Measurements from ENCODE around the gene LEFTY1.

The LEFTY1 gene

DNA sequence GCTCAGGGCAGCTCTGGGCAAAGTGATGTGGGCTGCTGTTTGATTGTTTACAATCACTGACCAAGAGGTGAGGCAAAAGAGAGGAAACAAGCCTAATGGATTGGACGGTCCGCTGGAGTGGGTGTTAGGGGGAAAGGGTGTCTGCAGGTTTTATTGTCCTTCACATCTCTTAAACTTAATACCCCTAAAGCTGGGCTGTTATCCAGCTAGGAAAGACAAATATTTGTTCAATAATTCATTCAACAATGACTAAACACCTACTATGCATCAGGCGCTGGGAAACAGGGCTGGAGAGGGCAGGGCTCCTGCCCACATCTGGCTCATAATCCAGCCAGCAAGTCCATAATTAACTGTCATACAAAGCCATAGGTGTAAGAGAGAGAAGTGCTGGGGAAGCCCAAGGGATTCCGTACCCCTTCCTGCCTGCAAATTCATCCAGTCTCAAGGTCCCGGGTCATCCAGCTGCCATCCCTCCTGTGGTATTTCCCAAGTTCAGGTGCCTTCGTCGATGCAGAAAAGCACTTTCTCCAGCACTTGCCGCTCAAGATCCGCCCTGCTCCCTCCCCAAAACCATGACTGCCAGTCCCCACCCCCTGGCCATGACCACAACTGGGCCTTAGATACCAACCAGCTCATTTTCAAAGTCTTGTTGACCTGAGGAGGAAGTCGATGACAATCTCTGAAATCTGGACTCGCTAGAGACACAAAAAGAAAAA is 17.4 kb downstream of the LEFTY1 start:
- DNase-seq (ENCODE audit: low read depth): no peak

DNA sequence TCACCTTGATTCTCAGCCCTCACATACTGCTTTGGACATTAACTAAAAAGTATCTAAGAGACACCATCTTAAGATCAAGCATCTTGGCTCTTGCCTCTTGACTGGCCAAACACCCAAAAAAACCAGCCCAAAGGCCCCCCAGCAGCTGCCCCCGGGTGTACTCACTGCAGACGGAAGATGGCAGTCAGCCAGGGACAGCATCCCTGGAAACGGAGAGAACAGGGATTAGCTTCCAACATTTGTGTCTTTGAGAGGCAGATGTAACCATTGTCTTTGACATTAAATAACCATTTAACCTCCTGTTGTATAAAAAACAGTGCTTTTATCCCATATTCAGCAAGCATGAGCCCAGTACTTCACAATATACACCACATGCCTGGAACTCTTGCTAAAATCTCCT is 18.0 kb downstream of the LEFTY1 start:
- no peak for DNase-seq (ENCODE audit: low read depth)

GRCh38 chr1:225868631-225869330 is 20.2 kb downstream of the LEFTY1 start:
- no peak for DNase-seq (ENCODE audit: low read depth)

GRCh38 chr1:225866981-225867380 is 22.0 kb downstream of the LEFTY1 start:
- no peak for DNase-seq (ENCODE audit: low read depth)

GRCh38 chr1:225866061-225866837 is 22.7 kb downstream of the LEFTY1 start:
- no peak for DNase-seq (ENCODE audit: low read depth)

DNA sequence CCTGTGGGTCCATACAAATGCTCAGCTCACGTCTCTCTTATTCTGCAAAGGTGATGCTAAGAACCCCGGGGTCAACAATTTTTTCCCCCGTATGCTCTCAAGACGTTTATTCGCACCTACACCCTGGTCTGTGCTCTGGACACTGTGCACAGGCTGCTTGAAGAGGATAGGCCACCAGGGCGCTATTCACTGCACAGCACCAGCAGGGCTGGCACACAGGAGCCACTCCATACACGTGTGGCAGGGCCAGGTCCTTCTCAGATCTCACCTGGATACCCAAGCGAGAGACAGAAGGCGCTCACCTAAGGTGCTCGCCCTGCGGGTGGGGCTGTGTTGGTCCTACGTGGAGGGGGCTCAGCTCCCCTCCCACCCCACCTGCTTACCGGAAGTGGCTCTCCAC is 23.4 kb downstream of the LEFTY1 start:
- DNase-seq (ENCODE audit: low read depth): no peak

DNA sequence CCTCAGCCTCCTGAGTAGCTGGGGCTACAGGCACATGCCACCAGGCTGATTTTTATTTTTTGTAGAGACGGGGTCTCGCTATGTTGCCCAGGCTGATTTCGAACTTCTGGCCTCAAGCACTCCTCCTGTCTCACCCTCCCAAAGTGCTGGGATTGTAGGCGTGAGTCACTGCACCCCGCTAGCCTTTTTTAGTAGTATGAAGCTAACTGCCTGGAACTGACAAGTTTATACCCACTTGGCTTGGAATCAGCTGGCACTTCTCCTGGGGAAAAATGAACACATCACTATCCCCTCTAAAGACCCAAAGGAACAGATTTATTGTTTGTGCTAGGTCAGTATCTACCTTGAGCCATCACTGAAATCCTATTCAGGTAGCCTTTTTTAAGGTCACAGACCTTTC is 25.8 kb downstream of the LEFTY1 start:
- DNase-seq (ENCODE audit: low read depth): no peak

GRCh38 chr1:225862581-225862950 is 26.4 kb downstream of the LEFTY1 start:
- no peak for DNase-seq (ENCODE audit: low read depth)

DNA sequence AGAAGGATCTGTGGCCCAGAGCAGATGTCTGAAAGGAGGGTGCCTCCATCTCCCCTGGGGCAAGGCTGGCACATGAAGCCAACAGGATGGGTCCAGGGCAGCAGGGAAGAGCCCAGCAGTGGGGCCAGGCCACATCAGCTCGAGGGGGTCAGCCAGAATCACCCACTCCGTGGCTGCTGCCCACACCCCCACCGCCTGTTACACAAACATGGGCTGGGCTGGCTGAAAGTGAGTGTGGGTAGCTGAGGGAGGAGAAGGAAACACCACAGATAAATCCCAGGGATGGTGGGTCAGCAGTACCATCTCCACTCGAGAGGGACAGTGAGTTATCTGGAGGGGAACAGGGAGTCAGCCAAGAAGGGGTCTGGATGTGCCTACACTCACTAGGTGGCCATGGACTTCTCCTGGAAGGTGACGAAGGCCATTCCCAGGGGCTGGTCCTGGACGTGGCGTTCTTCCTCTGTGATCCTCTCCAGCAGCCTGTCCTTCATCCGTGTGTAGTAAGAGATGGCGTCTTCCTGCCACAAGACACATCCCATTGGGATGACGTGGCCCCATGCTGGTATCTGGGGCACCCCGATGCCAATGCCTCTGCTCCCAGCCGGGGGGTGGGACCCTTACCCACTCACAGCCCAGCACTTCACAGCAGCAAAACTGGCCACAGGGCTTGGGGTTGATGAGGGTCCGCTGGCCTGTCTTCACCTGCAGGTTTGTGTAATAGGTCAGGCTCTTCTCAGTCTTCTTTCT is 26.9 kb downstream of the LEFTY1 start:
- no peak for DNase-seq (ENCODE audit: low read depth)

GRCh38 chr1:225860876-225861441 is 28.0 kb downstream of the LEFTY1 start:
- no peak for DNase-seq (ENCODE audit: low read depth)

DNA sequence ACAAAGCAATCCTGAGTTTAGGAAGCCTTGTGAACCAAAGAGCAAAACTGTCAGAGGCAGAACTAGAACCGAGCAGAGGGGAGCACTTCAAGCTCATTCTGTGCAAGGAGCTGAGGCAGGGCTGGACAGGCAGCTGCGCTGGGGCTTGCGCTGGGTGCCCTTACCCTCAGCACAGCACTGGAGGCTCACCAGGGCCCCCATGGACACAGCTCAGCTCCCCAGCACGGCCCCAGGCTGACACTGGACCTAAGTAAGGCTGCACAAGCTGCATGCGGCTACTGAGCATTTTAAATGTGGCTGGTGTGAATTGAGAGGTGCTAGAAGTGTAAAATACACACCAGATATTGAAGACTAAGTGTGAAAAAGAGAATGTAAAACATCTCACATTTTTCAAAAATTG is 28.8 kb downstream of the LEFTY1 start:
- DNase-seq (ENCODE audit: low read depth): no peak

DNA sequence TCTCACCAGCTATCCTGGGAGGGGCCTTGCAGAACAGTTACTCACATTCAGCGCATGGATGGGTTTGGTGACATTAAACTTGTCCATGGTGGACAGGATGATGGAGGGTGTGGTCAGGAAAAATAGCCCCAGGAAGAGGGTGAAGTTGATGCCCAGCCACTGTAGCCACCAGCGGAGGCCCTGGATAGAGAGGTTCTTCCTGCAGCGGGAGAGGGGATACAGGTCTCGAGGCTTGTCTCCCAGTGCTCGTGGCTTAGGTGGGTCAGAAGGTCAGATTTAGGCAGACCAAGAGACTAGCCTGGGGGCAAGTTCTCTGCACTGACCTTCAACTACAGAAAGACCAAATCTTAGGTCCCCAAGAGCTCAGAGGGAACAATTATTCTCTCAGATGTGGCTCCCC is 29.8 kb downstream of the LEFTY1 start:
- no peak for DNase-seq (ENCODE audit: low read depth)

GRCh38 chr1:225857256-225857655 is 31.7 kb downstream of the LEFTY1 start:
- DNase-seq (ENCODE audit: low read depth): no peak

DNA sequence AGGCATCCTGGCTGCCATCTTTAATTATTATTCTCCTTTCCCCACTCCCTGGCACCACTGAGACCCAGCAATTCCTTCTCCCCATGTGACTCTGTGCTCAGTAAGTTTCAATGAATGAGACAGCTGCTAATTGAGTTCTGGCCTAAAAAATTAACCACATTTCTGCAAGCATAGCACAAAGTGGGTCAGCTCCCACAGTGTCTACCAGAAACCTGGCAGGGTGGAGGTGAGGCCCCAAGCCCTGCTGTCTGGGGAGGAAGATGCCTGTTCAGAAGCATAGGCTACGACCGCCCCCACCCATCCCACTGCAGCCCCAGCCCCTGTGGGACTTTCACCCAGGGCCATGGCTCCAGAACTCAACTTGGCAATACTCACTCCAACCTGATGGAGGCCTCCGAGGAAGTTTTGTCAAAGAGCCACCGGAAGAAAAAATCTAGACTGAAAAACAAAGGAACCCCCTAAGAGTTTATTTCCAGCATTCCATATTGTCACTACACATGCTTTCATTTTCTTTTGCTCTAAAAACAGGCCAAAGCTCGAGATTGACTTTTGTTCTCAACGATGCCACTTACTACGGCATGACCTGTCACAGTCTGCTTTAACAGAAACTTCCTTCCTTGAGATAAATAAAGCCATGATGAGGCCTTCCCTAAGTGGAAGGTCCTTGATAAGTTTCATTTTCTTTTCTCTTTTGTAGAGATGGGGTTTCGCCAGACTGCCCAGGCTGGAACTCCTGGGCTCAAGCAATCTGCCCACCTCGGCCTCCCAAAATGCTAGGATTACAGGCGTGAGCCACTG is 33.2 kb downstream of the LEFTY1 start:
- DNase-seq (ENCODE audit: low read depth): no peak

- no peak for DNase-seq (ENCODE audit: low read depth)
Measured at GRCh38 chr1:225853441-225853840, 35.5 kb downstream of the LEFTY1 start.

- DNase-seq (ENCODE audit: low read depth): no peak
Measured at GRCh38 chr1:225852413-225853124, 36.4 kb downstream of the LEFTY1 start.

- DNase-seq (ENCODE audit: low read depth): no peak
Measured at GRCh38 chr1:225851805-225852204, 37.1 kb downstream of the LEFTY1 start.

DNA sequence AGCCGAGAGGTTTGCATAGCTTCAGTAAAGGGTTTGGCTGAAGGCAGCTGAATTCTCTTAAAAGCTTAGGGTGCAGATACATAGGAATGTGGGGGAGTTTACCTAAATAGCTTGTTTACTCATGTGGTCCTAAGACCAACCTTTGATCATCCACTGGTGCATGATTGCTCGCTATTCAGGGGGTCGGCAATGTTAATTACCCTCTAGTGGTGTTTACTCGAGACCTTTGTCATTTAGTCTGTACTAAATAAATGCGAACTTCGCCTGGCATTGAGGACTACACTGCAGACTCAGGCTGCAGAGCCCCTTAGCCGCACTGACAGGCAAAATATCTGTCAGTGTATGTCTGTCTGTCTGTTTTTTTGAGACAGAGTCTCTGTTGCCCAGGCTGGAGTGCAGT is 38.6 kb downstream of the LEFTY1 start:
- DNase-seq (ENCODE audit: low read depth): no peak

- DNase-seq (ENCODE audit: low read depth): no peak
Measured at GRCh38 chr1:225849925-225850324, 39.0 kb downstream of the LEFTY1 start.

All from stimulated activated CD8-positive, alpha-beta memory T cell treated with anti-CD3 and anti-CD28 coated beads, Interleukin-7, amount 100 ng/mL, for 24 hours (primary cell).